T-helper 1 cell treated with Interleukin-12 subunit alpha and Interleukin-12 subunit beta and Interleukin-4 antibody, amounts not matched to agents 30 μg/mL and 1 μg/mL, for 36 hours (primary cell): ENCODE data around the gene TRAPPC14.
"Not testable (repeated sequence)": the region's sequence is repeated elsewhere in the genome, so short reads cannot be mapped to it uniquely, and the experiment has no call there.

Source experiments
- H3K27ac Mint-ChIP-seq: one replicate; pipeline ENCODE4 v1.8.0; 2021; ENCODE audit warnings: mild to moderate bottlenecking, mixed read lengths
- H3K27me3 Mint-ChIP-seq: one replicate; pipeline ENCODE4 v1.8.0; 2021; ENCODE audit warnings: low read depth, mixed read lengths
- H3K36me3 Mint-ChIP-seq: one replicate; pipeline ENCODE4 v1.8.0; 2021; ENCODE audit warnings: low read depth, mixed read lengths
- H3K4me1 Mint-ChIP-seq: one replicate; pipeline ENCODE4 v1.8.0; 2021; ENCODE audit warnings: low read depth, mixed read lengths
- H3K4me3 Mint-ChIP-seq: one replicate; pipeline ENCODE4 v1.8.0; 2021; ENCODE audit warnings: mild to moderate bottlenecking, moderate library complexity, mixed read lengths
- H3K9me3 Mint-ChIP-seq: one replicate; pipeline ENCODE4 v1.8.0; 2021; ENCODE audit warnings: mixed read lengths

TRAPPC14 gene

GRCh38 chr7:100180084-100180483, 21.6 kb upstream of the TRAPPC14 start:
- not testable (repeated sequence) for H3K27me3 Mint-ChIP-seq, H3K36me3 Mint-ChIP-seq, H3K9me3 Mint-ChIP-seq
- peaks cover 38% of the 10 kb centered on the region for H3K4me1 Mint-ChIP-seq
- H3K27ac Mint-ChIP-seq: peak overlapping the region; percentile 91
- H3K4me3 Mint-ChIP-seq: peak overlapping the region; percentile 64

- Mint-ChIP-seq H3K9me3 (no peaks in the 10 kb centered on the region), H3K27me3 (peaks cover 8% of the 10 kb centered on the region), H3K27ac (peak within 1 kb of the TSS; percentile 79), H3K4me3 (peak within 1 kb of the TSS; percentile 77), H3K4me1 (peaks cover 34% of the 10 kb centered on the region), H3K36me3 (peaks cover 7% of the 10 kb centered on the region)
These were observed 18.8 kb upstream of the TRAPPC14 start, which contains the start of the genes GPC2 and STAG3 for GRCh38 chr7:100177045-100178001. Gene GPC2 (minus strand): TSS chr7:100177381. CDS start chr7:100177199, 182 bp downstream. Gene STAG3 (plus strand): TSS chr7:100177918. CDS start chr7:100180557, 2,639 bp downstream.

GRCh38 chr7:100176096-100177044, 17.8 kb upstream of the TRAPPC14 start:
- peaks cover 12% of the 10 kb centered on the region for H3K27me3 Mint-ChIP-seq
- H3K27ac Mint-ChIP-seq: no peak overlapping the region
- peak overlapping the region; percentile 77 for H3K4me3 Mint-ChIP-seq
- no peaks in the 10 kb centered on the region for H3K9me3 Mint-ChIP-seq
- peaks cover 7% of the 10 kb centered on the region for H3K36me3 Mint-ChIP-seq
- peaks cover 27% of the 10 kb centered on the region for H3K4me1 Mint-ChIP-seq

- Mint-ChIP-seq H3K27me3 (peaks cover 18% of the 10 kb centered on the region), H3K27ac (peak overlapping the region; percentile 23), H3K4me3 (peak overlapping the region; percentile 47), H3K36me3 (peaks cover 4% of the 10 kb centered on the region), H3K9me3 (no peaks in the 10 kb centered on the region), H3K4me1 (peaks cover 23% of the 10 kb centered on the region)
These were observed 16.9 kb upstream of the TRAPPC14 start for GRCh38 chr7:100175296-100175935.

- peaks cover 21% of the 10 kb centered on the region for H3K27me3 Mint-ChIP-seq
- peak overlapping the region; percentile 13 for H3K4me3 Mint-ChIP-seq
- peaks cover 28% of the 10 kb centered on the region for H3K4me1 Mint-ChIP-seq
- H3K27ac Mint-ChIP-seq: no peak overlapping the region
- peaks cover 3% of the 10 kb centered on the region for H3K36me3 Mint-ChIP-seq
- no peaks in the 10 kb centered on the region for H3K9me3 Mint-ChIP-seq
These were observed 16.1 kb upstream of the TRAPPC14 start for GRCh38 chr7:100174582-100174981.

- Mint-ChIP-seq H3K9me3 (no peaks in the 10 kb centered on the region), H3K4me1 (peaks cover 34% of the 10 kb centered on the region)
These were observed 15.4 kb upstream of the TRAPPC14 start for GRCh38 chr7:100173806-100174495.

GRCh38 chr7:100171840-100172239, 13.3 kb upstream of the TRAPPC14 start:
- peaks cover 49% of the 10 kb centered on the region for H3K4me1 Mint-ChIP-seq
- H3K4me3 Mint-ChIP-seq: peak overlapping the region; percentile 73
- no peak overlapping the region for H3K27ac Mint-ChIP-seq
- H3K27me3 Mint-ChIP-seq: peaks cover 38% of the 10 kb centered on the region
- H3K36me3 Mint-ChIP-seq: peaks cover 3% of the 10 kb centered on the region
- no peaks in the 10 kb centered on the region for H3K9me3 Mint-ChIP-seq

More at GRCh38 chr7:100173806-100174495, 15.4 kb upstream of the TRAPPC14 start:
- Mint-ChIP-seq H3K36me3 (peaks cover 3% of the 10 kb centered on the region), H3K27ac (no peak overlapping the region), H3K4me3 (no peak overlapping the region), H3K27me3 (peaks cover 21% of the 10 kb centered on the region)

- peaks cover 38% of the 10 kb centered on the region for H3K27me3 Mint-ChIP-seq
- peaks cover 3% of the 10 kb centered on the region for H3K36me3 Mint-ChIP-seq
- H3K27ac Mint-ChIP-seq: no peak overlapping the region
- H3K4me1 Mint-ChIP-seq: peaks cover 48% of the 10 kb centered on the region
- H3K4me3 Mint-ChIP-seq: peak overlapping the region; percentile 11
- H3K9me3 Mint-ChIP-seq: no peaks in the 10 kb centered on the region
These were observed 12.7 kb upstream of the TRAPPC14 start for GRCh38 chr7:100171087-100171681.

GRCh38 chr7:100170101-100170897, 11.8 kb upstream of the TRAPPC14 start:
- peak overlapping the region; percentile 70 for H3K4me3 Mint-ChIP-seq
- H3K9me3 Mint-ChIP-seq: no peaks in the 10 kb centered on the region
- peaks cover 54% of the 10 kb centered on the region for H3K4me1 Mint-ChIP-seq
- peak overlapping the region; percentile 8 for H3K27ac Mint-ChIP-seq
- peaks cover 37% of the 10 kb centered on the region for H3K27me3 Mint-ChIP-seq
- H3K36me3 Mint-ChIP-seq: peaks cover 3% of the 10 kb centered on the region

GRCh38 chr7:100169147-100169850, 10.8 kb upstream of the TRAPPC14 start:
- Mint-ChIP-seq H3K27ac (peak overlapping the region; percentile 53), H3K4me3 (peak overlapping the region; percentile 64), H3K27me3 (peaks cover 30% of the 10 kb centered on the region), H3K4me1 (peaks cover 53% of the 10 kb centered on the region), H3K9me3 (no peaks in the 10 kb centered on the region), H3K36me3 (peaks cover 3% of the 10 kb centered on the region)

- Mint-ChIP-seq H3K27me3 (peaks cover 30% of the 10 kb centered on the region), H3K9me3 (no peaks in the 10 kb centered on the region), H3K4me3 (peak overlapping the region; percentile 64), H3K27ac (peak overlapping the region; percentile 36), H3K36me3 (peaks cover 3% of the 10 kb centered on the region), H3K4me1 (peaks cover 67% of the 10 kb centered on the region)
These were observed 9.4 kb upstream of the TRAPPC14 start for GRCh38 chr7:100167912-100168323.
